Measurements from ENCODE around the gene OSR1.

DNA sequence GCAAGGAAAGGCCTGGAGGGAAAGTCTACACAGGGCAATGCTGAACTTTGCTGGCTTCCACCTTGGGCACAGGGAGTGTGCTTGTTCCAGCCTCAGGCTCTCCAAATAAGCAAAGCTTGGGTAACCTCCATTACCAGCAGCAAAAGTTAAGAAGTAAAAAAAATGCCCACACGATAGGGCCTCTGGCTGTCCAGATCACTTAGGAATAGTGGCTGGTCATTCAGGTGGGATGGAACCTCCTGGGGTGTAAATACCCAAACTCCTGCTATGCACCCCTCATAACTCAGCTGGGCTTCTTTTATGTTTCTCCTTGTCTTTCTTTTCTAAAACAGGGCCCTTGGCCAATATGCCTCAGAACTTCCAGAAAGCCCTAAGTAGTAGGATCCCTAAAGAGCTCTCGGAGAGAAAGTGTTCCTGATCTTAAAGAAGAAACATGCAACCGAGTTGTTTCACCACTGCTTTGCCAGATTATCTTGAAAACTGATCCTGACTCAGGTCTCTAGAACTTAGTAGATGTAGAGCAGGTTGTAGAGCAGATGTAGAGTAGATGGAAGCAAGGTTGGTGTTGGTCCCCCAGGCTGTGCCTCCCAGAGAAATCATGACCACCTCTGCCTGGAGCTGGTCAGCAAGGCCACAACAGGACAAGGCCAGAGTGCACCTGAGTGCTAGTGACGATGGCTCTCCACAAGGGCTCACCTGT lies 2.0 kb upstream of the OSR1 start:
- TF ChIP-seq, protein P1, sequence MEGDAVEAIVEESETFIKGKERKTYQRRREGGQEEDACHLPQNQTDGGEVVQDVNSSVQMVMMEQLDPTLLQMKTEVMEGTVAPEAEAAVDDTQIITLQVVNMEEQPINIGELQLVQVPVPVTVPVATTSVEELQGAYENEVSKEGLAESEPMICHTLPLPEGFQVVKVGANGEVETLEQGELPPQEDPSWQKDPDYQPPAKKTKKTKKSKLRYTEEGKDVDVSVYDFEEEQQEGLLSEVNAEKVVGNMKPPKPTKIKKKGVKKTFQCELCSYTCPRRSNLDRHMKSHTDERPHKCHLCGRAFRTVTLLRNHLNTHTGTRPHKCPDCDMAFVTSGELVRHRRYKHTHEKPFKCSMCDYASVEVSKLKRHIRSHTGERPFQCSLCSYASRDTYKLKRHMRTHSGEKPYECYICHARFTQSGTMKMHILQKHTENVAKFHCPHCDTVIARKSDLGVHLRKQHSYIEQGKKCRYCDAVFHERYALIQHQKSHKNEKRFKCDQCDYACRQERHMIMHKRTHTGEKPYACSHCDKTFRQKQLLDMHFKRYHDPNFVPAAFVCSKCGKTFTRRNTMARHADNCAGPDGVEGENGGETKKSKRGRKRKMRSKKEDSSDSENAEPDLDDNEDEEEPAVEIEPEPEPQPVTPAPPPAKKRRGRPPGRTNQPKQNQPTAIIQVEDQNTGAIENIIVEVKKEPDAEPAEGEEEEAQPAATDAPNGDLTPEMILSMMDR (IDR thresholded peaks at IDR 0.05), result no peak
- no peak for TF ChIP-seq POLR2AphosphoS5 (IDR thresholded peaks at IDR 0.05; ENCODE audit: insufficient read depth in 1 of 2, low read depth in 1 of 2)
